ENCODE results near the gene SPIRE1.

The SPIRE1 gene

DNA sequence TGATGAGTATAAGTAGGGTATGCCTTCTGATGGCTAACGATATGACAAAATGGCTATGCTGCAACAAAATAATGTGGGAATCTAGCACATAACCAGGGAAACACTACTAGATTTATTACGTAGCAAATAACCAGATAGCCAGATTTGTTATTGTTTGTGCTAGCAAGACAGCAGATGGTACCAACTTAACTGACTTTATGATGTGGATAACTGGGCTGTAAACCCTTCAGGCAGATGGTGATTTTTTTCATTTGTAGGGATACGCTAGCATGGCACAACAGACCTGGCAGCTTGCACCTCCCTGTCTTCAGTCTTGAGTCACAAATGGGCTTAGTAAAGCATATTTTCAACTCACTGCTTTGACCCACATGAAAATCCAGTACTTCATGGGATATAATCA is 201.5 kb downstream of the SPIRE1 start:
- DNase-seq (ENCODE audit: low read depth in 1 of 2, low spot score in 1 of 2), result no peak
- TF ChIP-seq JUND (IDR thresholded peaks at IDR 0.05; ENCODE audit: low read depth), result no peak
- in situ Hi-C loops (cut with HindIII; ENCODE audit: low pct_unique_long_range_greater_than_20kb, low sequenced_read_pairs), result no loop called here

GRCh38 chr18:12455496-12455895 is 202.4 kb downstream of the SPIRE1 start:
- TF ChIP-seq JUND (IDR thresholded peaks at IDR 0.05; ENCODE audit: low read depth), result no peak
- in situ Hi-C loops (cut with HindIII; ENCODE audit: low pct_unique_long_range_greater_than_20kb, low sequenced_read_pairs), result no loop called here
- DNase-seq (ENCODE audit: low read depth in 1 of 2, low spot score in 1 of 2), result no peak

DNA sequence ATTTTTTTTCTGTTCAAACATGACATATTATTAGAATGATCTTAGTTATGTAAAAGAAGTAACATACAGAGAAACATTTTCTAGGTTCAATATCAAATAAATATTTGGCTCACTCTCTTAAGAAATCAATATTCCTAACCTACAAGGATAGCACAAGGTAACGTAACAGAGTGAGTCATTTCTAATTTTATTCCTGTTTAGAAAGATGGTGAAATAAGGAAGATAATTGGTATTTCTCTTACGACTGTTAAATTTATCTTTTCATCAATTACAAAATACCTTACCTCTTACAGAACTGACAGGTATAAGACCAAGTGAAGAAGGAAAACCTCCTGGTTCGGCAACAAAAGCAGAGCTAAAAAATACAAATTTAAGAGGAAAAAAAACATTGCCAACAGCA is 205.1 kb downstream of the SPIRE1 start:
- no peak for DNase-seq (ENCODE audit: low read depth in 1 of 2, low spot score in 1 of 2)
- TF ChIP-seq JUND (IDR thresholded peaks at IDR 0.05; ENCODE audit: low read depth), result no peak
- in situ Hi-C loops (cut with HindIII; ENCODE audit: low pct_unique_long_range_greater_than_20kb, low sequenced_read_pairs), result no loop called here

DNA sequence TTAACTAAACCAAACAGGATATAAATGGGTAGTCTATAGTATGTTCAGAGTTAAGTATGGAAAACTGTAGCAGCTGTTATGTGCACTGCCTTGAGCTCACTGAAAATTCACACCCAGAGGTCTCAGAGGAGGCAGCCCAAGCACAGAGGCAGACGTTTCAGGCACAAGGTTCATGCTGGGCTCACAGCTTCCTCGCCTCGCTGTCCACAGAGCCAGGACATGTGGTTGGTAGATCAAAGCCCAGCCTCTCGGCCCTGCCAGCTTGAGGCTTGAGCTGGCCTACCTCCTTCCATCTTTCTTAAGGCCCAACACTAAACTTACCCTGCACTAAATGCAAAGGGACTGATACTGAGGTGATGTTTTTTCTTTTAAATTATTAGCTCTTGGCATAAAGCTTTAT is 206.5 kb downstream of the SPIRE1 start:
- in situ Hi-C loops (cut with HindIII; ENCODE audit: low pct_unique_long_range_greater_than_20kb, low sequenced_read_pairs), result no loop called here
- no peak for DNase-seq (ENCODE audit: low read depth in 1 of 2, low spot score in 1 of 2)
- no peak for TF ChIP-seq JUND (IDR thresholded peaks at IDR 0.05; ENCODE audit: low read depth)

DNA sequence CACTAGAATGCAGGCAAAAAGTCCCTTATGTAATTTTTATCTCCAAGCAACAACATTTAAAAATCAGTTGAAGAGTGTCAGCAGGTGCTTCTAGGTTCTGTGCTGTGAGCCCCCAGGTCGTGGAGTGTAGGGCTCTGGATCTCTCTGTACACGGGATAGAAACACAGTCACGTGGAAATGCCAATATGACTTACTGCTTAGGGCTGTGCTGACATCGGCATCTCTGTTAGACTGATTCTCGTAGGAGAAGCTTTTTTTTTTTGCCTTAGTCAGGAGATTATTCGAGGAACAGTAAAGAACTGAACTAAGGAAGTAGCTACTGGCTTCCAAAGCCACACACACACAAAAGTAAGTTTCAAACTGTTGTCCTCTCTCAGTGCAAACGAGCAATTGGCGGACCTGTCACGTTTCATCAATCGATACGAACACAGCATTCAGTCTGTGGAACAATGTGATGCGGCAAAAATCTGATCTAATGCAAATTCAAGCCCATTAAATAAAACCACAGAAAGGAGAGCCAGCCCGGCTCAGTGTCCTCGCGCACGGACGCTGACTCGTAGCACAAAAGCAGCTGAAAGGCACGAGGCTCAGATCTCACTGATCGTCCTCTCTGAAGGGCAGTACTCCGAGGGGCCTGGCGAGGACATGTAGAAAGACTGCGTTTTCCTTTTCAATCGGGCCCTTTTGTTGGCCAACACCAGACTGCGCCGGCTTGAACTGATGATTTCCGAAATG is 208.7 kb downstream of the SPIRE1 start:
- no peak for DNase-seq (ENCODE audit: low read depth in 1 of 2, low spot score in 1 of 2)
- in situ Hi-C loops (cut with HindIII; ENCODE audit: low pct_unique_long_range_greater_than_20kb, low sequenced_read_pairs), result no loop called here
- TF ChIP-seq JUND (IDR thresholded peaks at IDR 0.05; ENCODE audit: low read depth), result no peak

DNA sequence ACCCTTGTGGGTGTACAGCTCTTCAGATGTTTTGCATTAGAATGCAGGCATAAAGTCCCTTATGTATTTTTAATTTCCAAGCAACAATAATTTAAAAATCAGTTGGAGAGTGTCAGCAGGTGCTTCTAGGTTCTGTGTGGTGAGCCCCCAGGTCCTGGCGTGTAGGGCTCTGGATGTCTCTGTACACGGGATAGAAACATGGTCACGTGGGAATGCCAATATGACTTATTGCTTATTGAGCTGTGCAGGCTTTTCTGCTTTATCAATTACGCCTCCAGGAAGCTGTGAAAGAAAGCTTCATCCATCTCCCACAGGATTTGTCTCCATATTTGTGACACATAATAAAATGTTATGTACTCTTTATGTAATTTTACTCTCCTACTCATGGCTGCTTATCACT is 212.4 kb downstream of the SPIRE1 start:
- in situ Hi-C loops (cut with HindIII; ENCODE audit: low pct_unique_long_range_greater_than_20kb, low sequenced_read_pairs), result no loop called here
- TF ChIP-seq JUND (IDR thresholded peaks at IDR 0.05; ENCODE audit: low read depth), result no peak

GRCh38 chr18:12443551-12443950 is 214.4 kb downstream of the SPIRE1 start:
- DNase-seq (ENCODE audit: low read depth in 1 of 2, low spot score in 1 of 2), result no peak
- in situ Hi-C loops (cut with HindIII; ENCODE audit: low pct_unique_long_range_greater_than_20kb, low sequenced_read_pairs), result no loop called here
- TF ChIP-seq JUND (IDR thresholded peaks at IDR 0.05; ENCODE audit: low read depth), result no peak

More for the DNA sequence above, 212.4 kb downstream of the SPIRE1 start:
- DNase-seq (ENCODE audit: low read depth in 1 of 2, low spot score in 1 of 2), result no peak

- in situ Hi-C loops (cut with HindIII; ENCODE audit: low pct_unique_long_range_greater_than_20kb, low sequenced_read_pairs), result no loop called here
- no peak for TF ChIP-seq JUND (IDR thresholded peaks at IDR 0.05; ENCODE audit: low read depth)
Observed at GRCh38 chr18:12442946-12443345, 215.0 kb downstream of the SPIRE1 start.

DNA sequence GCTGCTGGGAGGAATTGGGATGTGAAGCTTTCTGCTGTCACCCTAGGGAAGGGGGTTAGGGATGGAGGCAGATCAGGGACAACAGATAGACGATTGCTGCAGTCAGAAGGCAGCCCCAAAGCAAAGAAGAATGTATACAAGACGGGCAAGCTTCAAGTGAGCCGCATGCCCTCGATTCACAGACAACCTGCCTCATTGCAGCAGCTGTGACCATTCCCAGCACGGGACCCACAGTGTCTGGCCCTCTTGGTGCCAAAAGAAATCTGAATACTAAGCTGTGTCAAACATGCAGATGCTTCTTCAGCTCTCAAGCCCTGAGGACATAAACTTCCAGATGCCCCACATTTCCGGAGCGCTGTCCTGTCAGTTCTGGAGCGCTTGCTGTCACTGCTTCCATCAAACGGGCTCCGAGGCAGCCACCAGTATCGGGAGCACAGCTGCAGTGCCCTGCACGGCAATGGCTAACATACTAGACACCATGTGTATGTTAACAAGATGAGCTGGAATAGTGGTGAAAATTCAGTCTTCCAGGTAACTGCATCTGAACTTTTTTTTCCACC is 216.4 kb downstream of the SPIRE1 start:
- no peak for DNase-seq (ENCODE audit: low read depth in 1 of 2, low spot score in 1 of 2)
- no peak for TF ChIP-seq JUND (IDR thresholded peaks at IDR 0.05; ENCODE audit: low read depth)
- in situ Hi-C loops (cut with HindIII; ENCODE audit: low pct_unique_long_range_greater_than_20kb, low sequenced_read_pairs), result no loop called here

More at GRCh38 chr18:12442946-12443345, 215.0 kb downstream of the SPIRE1 start:
- no peak for DNase-seq (ENCODE audit: low read depth in 1 of 2, low spot score in 1 of 2)

GRCh38 chr18:12438257-12438656 is 219.7 kb downstream of the SPIRE1 start:
- no peak for DNase-seq (ENCODE audit: low read depth in 1 of 2, low spot score in 1 of 2)
- TF ChIP-seq JUND (IDR thresholded peaks at IDR 0.05; ENCODE audit: low read depth), result no peak
- in situ Hi-C loops (cut with HindIII; ENCODE audit: low pct_unique_long_range_greater_than_20kb, low sequenced_read_pairs), result no loop called here

GRCh38 chr18:12435867-12436266 is 222.0 kb downstream of the SPIRE1 start:
- in situ Hi-C loops (cut with HindIII; ENCODE audit: low pct_unique_long_range_greater_than_20kb, low sequenced_read_pairs), result no loop called here
- DNase-seq (ENCODE audit: low read depth in 1 of 2, low spot score in 1 of 2), result no peak
- no peak for TF ChIP-seq JUND (IDR thresholded peaks at IDR 0.05; ENCODE audit: low read depth)

DNA sequence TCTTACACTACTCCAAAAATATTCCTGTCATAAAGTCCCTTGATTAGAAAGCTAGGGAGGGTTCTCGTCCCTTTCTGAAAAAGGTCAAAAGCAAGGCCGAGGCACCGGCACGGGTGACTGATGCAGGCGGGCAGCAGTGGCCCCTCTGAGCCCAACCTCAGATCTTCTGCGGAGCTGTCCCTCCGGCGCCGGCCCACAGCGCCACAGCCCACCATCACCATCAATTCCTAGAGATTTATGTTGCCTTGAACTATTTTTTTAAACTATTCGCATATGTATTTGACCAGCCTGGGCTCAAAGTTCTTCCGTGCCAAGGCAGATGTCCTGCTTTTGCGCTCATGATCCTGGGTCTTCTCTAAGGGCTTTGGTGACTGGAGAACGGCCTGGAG is 223.4 kb downstream of the SPIRE1 start:
- no peak for TF ChIP-seq JUND (IDR thresholded peaks at IDR 0.05; ENCODE audit: low read depth)
- no peak for DNase-seq (ENCODE audit: low read depth in 1 of 2, low spot score in 1 of 2)
- in situ Hi-C loops (cut with HindIII; ENCODE audit: low pct_unique_long_range_greater_than_20kb, low sequenced_read_pairs), result no loop called here

DNA sequence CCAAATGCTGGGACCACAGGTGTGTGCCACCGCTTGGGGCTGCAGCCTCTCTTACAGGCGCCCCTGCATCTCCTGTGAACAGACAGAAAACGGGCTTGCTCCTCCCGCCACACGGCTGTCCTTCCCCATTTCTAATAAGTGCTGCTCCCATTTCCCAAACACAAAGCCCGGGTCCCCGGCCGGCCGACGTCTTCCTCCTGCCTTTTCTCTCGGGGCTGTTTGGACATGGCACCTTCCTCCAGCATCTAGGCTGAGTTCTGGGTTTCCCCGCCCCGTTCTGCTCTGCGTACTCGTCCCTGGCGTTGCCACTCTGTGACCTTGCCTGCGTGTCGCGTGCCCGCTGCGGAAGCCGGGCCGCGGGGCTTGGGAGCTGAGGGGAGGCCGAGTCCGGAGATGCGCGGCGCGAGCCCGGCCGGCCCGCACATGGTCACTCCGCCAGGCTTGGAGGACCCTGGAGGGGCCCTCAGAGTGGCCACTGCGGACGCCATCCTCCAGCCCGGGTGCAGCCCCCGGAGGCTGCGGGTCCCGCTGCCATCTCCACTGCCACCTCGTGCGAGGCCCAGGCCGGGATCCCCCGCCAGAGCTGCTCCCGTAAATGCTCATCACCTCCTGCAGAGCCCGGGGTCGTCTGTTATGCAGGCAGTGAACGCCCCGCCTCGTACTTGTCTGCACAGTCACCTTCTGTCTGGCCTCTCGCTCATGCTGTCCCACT is 223.9 kb downstream of the SPIRE1 start:
- in situ Hi-C loops (cut with HindIII; ENCODE audit: low pct_unique_long_range_greater_than_20kb, low sequenced_read_pairs), result no loop called here
- no peak for TF ChIP-seq JUND (IDR thresholded peaks at IDR 0.05; ENCODE audit: low read depth)

More for the DNA sequence above, 223.9 kb downstream of the SPIRE1 start:
- DNase-seq (ENCODE audit: low read depth in 1 of 2, low spot score in 1 of 2), result no peak
